ENCODE results near the gene TCEA2. TPM values are rescaled to one million over a fixed set of nuclear protein-coding genes. Genes with fewer than 3 reads are reported as not detected.

TCEA2 gene
- polyA plus RNA-seq, 1 donor from 2014 or later, result 87.7 TPM

GRCh38 chr20:64112691-64113443 is 49.9 kb downstream of the TCEA2 start:
- no peaks in the 10 kb centered on the region for H4K20me1 ChIP-seq (ENCODE audit: insufficient read depth)
- no peaks in the 10 kb centered on the region for H3F3A ChIP-seq (ENCODE audit: insufficient read depth, low read length, poor library complexity, severe bottlenecking)
- H2AFZ ChIP-seq (ENCODE audit: low read depth, low read length), result no peak overlapping the region
- no peaks in the 10 kb centered on the region for H3K9me2 ChIP-seq (ENCODE audit: insufficient read depth, low read length)
- no peak overlapping the region for H3K9ac ChIP-seq (ENCODE audit: low read length)
- H3K9me3 ChIP-seq (ENCODE audit: low read length), result no peaks in the 10 kb centered on the region
- H3K4me3 ChIP-seq (ENCODE audit: low read length), result no peak overlapping the region
- no peak overlapping the region for H3K27ac ChIP-seq (ENCODE audit: low read length)
- no peaks in the 10 kb centered on the region for H3K27me3 ChIP-seq (ENCODE audit: insufficient read depth, low read depth, low read length)
- TF ChIP-seq REST (IDR thresholded peaks at IDR 0.05; ENCODE audit: borderline replicate concordance), result no peak
- H3K79me2 ChIP-seq (replicated peaks; ENCODE audit: insufficient read depth, low read length), result no peaks in the 10 kb centered on the region
- no peaks in the 10 kb centered on the region for H3K36me3 ChIP-seq (ENCODE audit: insufficient read depth, low read length)
- no peak overlapping the region for H3K4me2 ChIP-seq (ENCODE audit: low read length)

- H3K9me2 ChIP-seq (ENCODE audit: insufficient read depth, low read length), result no peaks in the 10 kb centered on the region
- H2AFZ ChIP-seq (ENCODE audit: low read depth, low read length), result no peak overlapping the region
- no peak overlapping the region for H3K27ac ChIP-seq (ENCODE audit: low read length)
Observed at GRCh38 chr20:64113444-64113775, 50.4 kb downstream of the TCEA2 start.

GRCh38 chr20:64113796-64114355 is 50.9 kb downstream of the TCEA2 start:
- no peak overlapping the region for H3K4me3 ChIP-seq (ENCODE audit: low read length)
- H3K4me2 ChIP-seq (ENCODE audit: low read length), result no peak overlapping the region
- no peaks in the 10 kb centered on the region for H3K27me3 ChIP-seq (ENCODE audit: insufficient read depth, low read depth, low read length)
- TF ChIP-seq MXI1 (conservative IDR thresholded peaks at IDR 0.05; ENCODE audit: poor library complexity, severe bottlenecking), result no peak
- TF ChIP-seq RAD21 (conservative IDR thresholded peaks at IDR 0.05), result no peak
- TF ChIP-seq REST (IDR thresholded peaks at IDR 0.05; ENCODE audit: borderline replicate concordance), result no peak
- no peak for TF ChIP-seq CTCF (IDR thresholded peaks at IDR 0.05; ENCODE audit: poor library complexity, severe bottlenecking)
- no peak for TF ChIP-seq POLR2AphosphoS5 (IDR thresholded peaks at IDR 0.05)
- TF ChIP-seq TAF1 (IDR thresholded peaks at IDR 0.05; ENCODE audit: low read depth), result no peak
- no peak for TF ChIP-seq EP300 (conservative IDR thresholded peaks at IDR 0.05; ENCODE audit: poor library complexity, severe bottlenecking)
- TF ChIP-seq SMC3 (conservative IDR thresholded peaks at IDR 0.05; ENCODE audit: poor library complexity), result no peak
- no peak for TF ChIP-seq EZH2 (IDR thresholded peaks at IDR 0.05; ENCODE audit: borderline replicate concordance, insufficient read depth, low read length, poor library complexity, severe bottlenecking)
- no peak overlapping the region for H3K27ac ChIP-seq (ENCODE audit: low read length)
- no peaks in the 10 kb centered on the region for H3K36me3 ChIP-seq (ENCODE audit: insufficient read depth, low read length)
- H3K9ac ChIP-seq (ENCODE audit: low read length), result no peak overlapping the region
- H3K79me2 ChIP-seq (replicated peaks; ENCODE audit: insufficient read depth, low read length), result no peaks in the 10 kb centered on the region
- H3F3A ChIP-seq (ENCODE audit: insufficient read depth, low read length, poor library complexity, severe bottlenecking), result no peaks in the 10 kb centered on the region
- no peaks in the 10 kb centered on the region for H3K9me2 ChIP-seq (ENCODE audit: insufficient read depth, low read length)
- no peaks in the 10 kb centered on the region for H4K20me1 ChIP-seq (ENCODE audit: insufficient read depth)
- H3K9me3 ChIP-seq (ENCODE audit: low read length), result no peaks in the 10 kb centered on the region
- no peak overlapping the region for H2AFZ ChIP-seq (ENCODE audit: low read depth, low read length)

More at GRCh38 chr20:64113444-64113775, 50.4 kb downstream of the TCEA2 start:
- H3K4me3 ChIP-seq (ENCODE audit: low read length), result no peak overlapping the region
- H3K36me3 ChIP-seq (ENCODE audit: insufficient read depth, low read length), result no peaks in the 10 kb centered on the region
- no peak overlapping the region for H3K9ac ChIP-seq (ENCODE audit: low read length)
- no peaks in the 10 kb centered on the region for H4K20me1 ChIP-seq (ENCODE audit: insufficient read depth)
- no peaks in the 10 kb centered on the region for H3K9me3 ChIP-seq (ENCODE audit: low read length)
- no peak for TF ChIP-seq EP300 (conservative IDR thresholded peaks at IDR 0.05; ENCODE audit: poor library complexity, severe bottlenecking)
- no peaks in the 10 kb centered on the region for H3F3A ChIP-seq (ENCODE audit: insufficient read depth, low read length, poor library complexity, severe bottlenecking)
- no peak overlapping the region for H3K4me2 ChIP-seq (ENCODE audit: low read length)
- no peaks in the 10 kb centered on the region for H3K27me3 ChIP-seq (ENCODE audit: insufficient read depth, low read depth, low read length)
- H3K79me2 ChIP-seq (replicated peaks; ENCODE audit: insufficient read depth, low read length), result no peaks in the 10 kb centered on the region
